ENCODE data around the gene SLCO2A1. TPM values are rescaled to one million over a fixed set of nuclear protein-coding genes. Genes with fewer than 3 reads are reported as not detected.

Gene SLCO2A1
- total RNA-seq, 1 donor from 2014 or later = not detected

DNA sequence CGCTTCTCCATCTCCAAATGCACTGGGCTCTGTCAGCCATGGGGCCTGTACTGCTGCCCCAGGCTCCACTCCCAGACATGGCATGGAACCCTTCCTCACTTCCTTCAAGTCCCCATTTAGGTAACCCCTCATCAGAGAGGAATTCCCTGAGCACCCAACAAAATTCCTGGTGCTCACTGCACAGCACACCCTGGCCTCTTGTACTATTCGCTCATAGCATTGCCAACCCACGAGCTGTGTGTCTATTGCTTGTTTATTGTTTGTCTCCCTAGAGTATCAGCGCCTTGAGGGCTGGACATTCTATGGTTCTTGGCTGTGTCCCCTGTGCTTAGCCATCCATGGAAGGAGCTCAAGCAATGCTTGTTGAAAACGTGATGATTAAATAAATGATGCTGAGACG, 46.1 kb upstream of the SLCO2A1 start:
- H3K27me3 ChIP-seq (ENCODE audit: control insufficient read depth, insufficient read depth, low read length) = peaks cover 2% of the 10 kb centered on the region
- H3K36me3 ChIP-seq (ENCODE audit: control insufficient read depth, insufficient read depth, low read length) = no peaks in the 10 kb centered on the region
- TF ChIP-seq, protein P1, sequence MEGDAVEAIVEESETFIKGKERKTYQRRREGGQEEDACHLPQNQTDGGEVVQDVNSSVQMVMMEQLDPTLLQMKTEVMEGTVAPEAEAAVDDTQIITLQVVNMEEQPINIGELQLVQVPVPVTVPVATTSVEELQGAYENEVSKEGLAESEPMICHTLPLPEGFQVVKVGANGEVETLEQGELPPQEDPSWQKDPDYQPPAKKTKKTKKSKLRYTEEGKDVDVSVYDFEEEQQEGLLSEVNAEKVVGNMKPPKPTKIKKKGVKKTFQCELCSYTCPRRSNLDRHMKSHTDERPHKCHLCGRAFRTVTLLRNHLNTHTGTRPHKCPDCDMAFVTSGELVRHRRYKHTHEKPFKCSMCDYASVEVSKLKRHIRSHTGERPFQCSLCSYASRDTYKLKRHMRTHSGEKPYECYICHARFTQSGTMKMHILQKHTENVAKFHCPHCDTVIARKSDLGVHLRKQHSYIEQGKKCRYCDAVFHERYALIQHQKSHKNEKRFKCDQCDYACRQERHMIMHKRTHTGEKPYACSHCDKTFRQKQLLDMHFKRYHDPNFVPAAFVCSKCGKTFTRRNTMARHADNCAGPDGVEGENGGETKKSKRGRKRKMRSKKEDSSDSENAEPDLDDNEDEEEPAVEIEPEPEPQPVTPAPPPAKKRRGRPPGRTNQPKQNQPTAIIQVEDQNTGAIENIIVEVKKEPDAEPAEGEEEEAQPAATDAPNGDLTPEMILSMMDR (IDR thresholded peaks at IDR 0.05; ENCODE audit: insufficient read depth, low read length, severe bottlenecking) = no peak
- no peak for FAIRE-seq
- no peak overlapping the region for H3K4me3 ChIP-seq (ENCODE audit: low read depth, low read length)
- no peak for DNase-seq (ENCODE audit: low read depth)

DNA sequence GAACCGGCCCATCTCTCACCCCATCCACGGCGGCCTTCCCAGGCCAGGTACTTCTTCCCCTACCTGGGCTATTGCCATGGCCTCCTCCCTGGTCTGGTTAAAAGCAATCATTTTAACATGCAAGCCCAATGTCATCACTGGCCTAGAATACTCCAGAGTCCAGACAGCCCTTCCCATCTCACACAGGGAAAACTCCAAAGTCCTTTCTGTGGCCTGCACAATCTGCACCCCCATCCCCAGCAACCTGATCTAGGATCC, 45.8 kb upstream of the SLCO2A1 start:
- Histone ChIP-seq H3K27me3 (ENCODE audit: control insufficient read depth, insufficient read depth, low read length) (peaks cover 2% of the 10 kb centered on the region), H3K36me3 (ENCODE audit: control insufficient read depth, insufficient read depth, low read length) (no peaks in the 10 kb centered on the region), H3K4me3 (ENCODE audit: low read depth, low read length) (no peak overlapping the region)
- FAIRE-seq (no peak), DNase-seq (ENCODE audit: low read depth) (no peak)
- TF ChIP-seq, protein P1 (IDR thresholded peaks at IDR 0.05; ENCODE audit: insufficient read depth, low read length, severe bottlenecking) = no peak

DNA sequence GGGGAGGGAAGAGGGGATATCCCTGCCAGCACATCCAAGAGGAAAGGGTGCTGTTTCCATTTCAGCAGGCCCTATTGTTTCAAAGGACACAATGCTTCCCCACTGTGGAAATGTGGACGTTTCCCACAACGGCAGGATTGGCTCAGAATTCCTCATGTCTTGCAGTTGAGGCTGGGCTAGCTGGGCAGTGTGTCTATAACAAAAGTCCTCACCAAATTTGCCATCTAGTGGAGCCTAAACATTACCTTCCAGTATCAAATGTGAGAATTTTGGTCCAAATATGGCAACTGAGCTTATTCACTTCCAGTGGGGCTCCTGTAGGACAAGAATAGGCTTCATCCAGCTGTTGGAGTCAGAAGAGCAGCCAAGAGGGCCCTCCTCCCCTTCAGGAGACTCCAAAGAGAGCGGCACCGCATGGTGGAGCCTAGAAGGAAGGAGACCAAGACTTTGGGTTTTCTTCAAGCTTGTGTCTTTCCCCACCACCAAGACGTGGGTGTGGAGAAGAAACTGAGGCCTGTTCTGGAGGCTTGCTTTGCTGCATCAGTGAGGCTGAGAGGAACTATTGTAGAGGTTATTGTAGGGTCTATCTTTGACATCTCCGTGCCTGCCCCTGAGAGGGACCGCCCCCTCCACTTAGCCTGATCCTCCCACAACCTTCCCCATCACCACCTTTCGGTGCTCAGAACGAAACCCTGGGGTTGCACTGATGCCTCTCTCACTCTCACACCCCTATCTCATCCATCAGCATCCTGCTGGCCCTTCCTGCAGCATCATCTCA, 45.3 kb upstream of the SLCO2A1 start:
- H3K36me3 ChIP-seq (ENCODE audit: control insufficient read depth, insufficient read depth, low read length) = no peaks in the 10 kb centered on the region
- FAIRE-seq (no peak), DNase-seq (ENCODE audit: low read depth) (no peak)
- no peak overlapping the region for H3K4me3 ChIP-seq (ENCODE audit: low read depth, low read length)
- TF ChIP-seq, protein P1 (IDR thresholded peaks at IDR 0.05; ENCODE audit: insufficient read depth, low read length, severe bottlenecking) = no peak
- H3K27me3 ChIP-seq (ENCODE audit: control insufficient read depth, insufficient read depth, low read length) = peaks cover 2% of the 10 kb centered on the region

DNA sequence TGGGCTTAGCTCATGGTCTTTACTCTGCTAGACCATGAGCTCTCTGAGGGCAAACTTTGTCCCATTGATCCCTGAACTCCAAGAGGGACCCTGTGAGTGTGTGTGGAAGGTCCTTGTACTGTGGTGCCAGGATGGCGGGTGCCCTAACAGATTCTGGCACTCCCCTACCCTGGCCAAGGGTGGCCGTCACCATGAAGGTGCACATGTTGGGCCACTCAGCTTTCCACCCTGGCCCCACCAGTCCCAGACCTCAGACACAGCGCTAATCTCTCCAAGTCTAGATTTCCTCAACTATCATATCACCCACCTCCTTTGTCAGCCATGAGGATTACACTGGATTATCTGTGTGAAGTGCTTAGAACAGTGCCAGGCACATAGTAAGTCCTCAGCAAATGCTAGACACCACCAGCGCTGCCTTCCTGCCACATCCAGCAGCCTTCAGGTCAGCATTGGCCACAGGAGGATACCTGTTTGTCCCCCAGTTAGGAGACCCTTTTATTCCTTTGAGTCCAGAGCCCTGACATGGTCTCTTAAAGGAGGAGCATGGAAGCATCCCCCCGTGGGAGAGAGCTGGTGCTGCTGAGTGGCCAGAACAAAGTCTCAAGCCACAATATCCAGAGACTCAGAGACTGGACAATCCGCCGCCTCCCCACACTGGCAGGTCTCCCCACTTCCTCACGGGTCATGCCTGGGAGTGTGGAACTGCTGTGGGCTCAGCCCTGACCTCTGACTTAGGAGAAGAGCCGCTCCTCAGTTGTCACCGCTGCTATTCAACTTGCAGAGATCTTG, 44.5 kb upstream of the SLCO2A1 start:
- DNase-seq (ENCODE audit: low read depth) (no peak), FAIRE-seq (no peak)

DNA sequence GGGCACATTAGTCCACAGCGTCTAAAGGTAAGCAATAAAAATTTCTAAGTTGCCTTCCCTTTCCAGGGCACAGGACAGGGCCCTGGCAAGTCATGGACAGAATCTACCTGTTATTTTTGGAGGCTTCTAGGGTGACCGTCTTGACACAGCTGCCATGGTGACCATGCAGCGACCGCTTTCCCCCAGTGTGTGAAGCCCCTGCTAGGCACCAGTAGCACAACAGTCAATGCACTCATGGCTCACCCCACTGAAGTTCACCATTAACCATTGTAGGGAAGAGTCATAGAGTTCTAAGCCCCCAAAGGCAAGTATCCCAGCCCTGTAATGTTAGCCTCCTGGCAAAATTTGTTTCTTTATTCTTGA, 43.8 kb upstream of the SLCO2A1 start:
- Histone ChIP-seq H3K4me3 (ENCODE audit: low read depth, low read length) (no peak overlapping the region), H3K36me3 (ENCODE audit: control insufficient read depth, insufficient read depth, low read length) (no peaks in the 10 kb centered on the region), H3K27me3 (ENCODE audit: control insufficient read depth, insufficient read depth, low read length) (peaks cover 2% of the 10 kb centered on the region)
- FAIRE-seq (no peak), DNase-seq (ENCODE audit: low read depth) (no peak)
- TF ChIP-seq, protein P1 (IDR thresholded peaks at IDR 0.05; ENCODE audit: insufficient read depth, low read length, severe bottlenecking) = no peak

More for the DNA sequence above, 44.5 kb upstream of the SLCO2A1 start:
- H3K36me3 ChIP-seq (ENCODE audit: control insufficient read depth, insufficient read depth, low read length) = no peaks in the 10 kb centered on the region
- peaks cover 2% of the 10 kb centered on the region for H3K27me3 ChIP-seq (ENCODE audit: control insufficient read depth, insufficient read depth, low read length)
- no peak overlapping the region for H3K4me3 ChIP-seq (ENCODE audit: low read depth, low read length)
- TF ChIP-seq, protein P1 (IDR thresholded peaks at IDR 0.05; ENCODE audit: insufficient read depth, low read length, severe bottlenecking) = no peak
